ENCODE results near the gene APOL1. TPM values are rescaled to one million over a fixed set of nuclear protein-coding genes. Genes with fewer than 3 reads are reported as not detected.

Gene APOL1
- total and polyA plus RNA-seq, 10 of the 15 experiments (the other 5 are each of a cell fraction or from before 2014, with no cell fraction given), result 9.0 to 42.0 (median 17.6) TPM

GRCh38 chr22:36247955-36248354 is 5.0 kb upstream of the APOL1 start:
- DNase-seq (ENCODE audit: low read depth, low spot score), result no peak
- Histone ChIP-seq H2AFZ (ENCODE audit: control insufficient read depth, low read depth, low read length) (no peak overlapping the region), H3K79me2 (ENCODE audit: control insufficient read depth, insufficient read depth, low read length) (peaks cover 5% of the 10 kb centered on the region), H3K36me3 (ENCODE audit: control insufficient read depth in 2 of 2, insufficient read depth in 2 of 2, low read length in 1 of 2) (no peaks in the 10 kb centered on the region), H3K9me3 (replicated peaks; ENCODE audit: control insufficient read depth, insufficient read depth, low read length) (no peaks in the 10 kb centered on the region), H3K27me3 (replicated peaks in 1 of 2; ENCODE audit: control insufficient read depth in 2 of 2, insufficient read depth in 2 of 2, low read length in 1 of 2) (no peaks in the 10 kb centered on the region), H3K4me1 (ENCODE audit: control insufficient read depth, insufficient read depth, low read length) (peaks cover 30% of the 10 kb centered on the region), H3K27ac (ENCODE audit: control insufficient read depth, insufficient read depth) (no peak overlapping the region), H3K4me3 (no peak overlapping the region), H3K4me2 (ENCODE audit: control insufficient read depth, insufficient read depth) (no peak overlapping the region), H4K20me1 (ENCODE audit: control insufficient read depth, insufficient read depth) (no peaks in the 10 kb centered on the region), H3K9ac (ENCODE audit: control insufficient read depth, insufficient read depth, low read length) (no peak overlapping the region)
- ChIA-PET RAD21 (ENCODE audit: unreplicated experiment) (interaction anchor here (12.0 kb wide), 1 partner anchor 9 kb away, joined by 100 read pairs; the partner anchor contains the start of gene APOL2), CTCF (interaction anchor here (13.2 kb wide), 1 partner anchor 8 kb away, joined by 153 read pairs; the partner anchor contains the start of gene APOL2), POLR2A (interaction anchor here (0.7 to 1.5 kb wide), 2 partner anchors 9 to 195 kb away, joined by 3 to 5 read pairs; partner anchors contain the start of gene APOL2), SMC1A (ENCODE audit: uncharacterized antibody, unreplicated experiment) (interaction anchor here (9.8 kb wide), 1 partner anchor 11 kb away, joined by 165 read pairs; the partner anchor contains the start of gene APOL2)
- intact Hi-C loops (cut with micrococcal nuclease; ENCODE audit: unreplicated experiment), result no loop called here
- FAIRE-seq, result no peak
- no TSS peak for BruUV-seq (replicated peaks)
- no peak for TF ChIP-seq ELK1 (IDR thresholded peaks at IDR 0.05; ENCODE audit: low read depth, low read length)
- TF ChIP-seq NR2C2 (IDR thresholded peaks at IDR 0.05; ENCODE audit: borderline replicate concordance, control insufficient read depth, insufficient read length, low read depth), result no peak
- TF ChIP-seq ZBTB11 (CRISPR knock-in tag; IDR thresholded peaks at IDR 0.05), result no peak
- no peak for TF ChIP-seq E2F4 (IDR thresholded peaks at IDR 0.05; ENCODE audit: low read depth, low read length)
- no peak for TF ChIP-seq RAD51 (IDR thresholded peaks at IDR 0.05)
- TF ChIP-seq JUNB (IDR thresholded peaks at IDR 0.05), result no peak
- TF ChIP-seq BCL3 (IDR thresholded peaks at IDR 0.05; ENCODE audit: borderline replicate concordance, insufficient read depth, low read depth, low read length, poor library complexity, severe bottlenecking), result no peak
- TF ChIP-seq MYB (IDR thresholded peaks at IDR 0.05; ENCODE audit: borderline replicate concordance, low read depth, low read length), result no peak
- TF ChIP-seq SRF (IDR thresholded peaks at IDR 0.05; ENCODE audit: low read depth in 2 of 2, low read length in 2 of 2), result no peak
- TF ChIP-seq CHD4 (IDR thresholded peaks at IDR 0.05), result no peak
- TF ChIP-seq SREBF2 (IDR thresholded peaks at IDR 0.05; ENCODE audit: low read length), result no peak
- TF ChIP-seq PKNOX1 (IDR thresholded peaks at IDR 0.05), result no peak
- TF ChIP-seq BHLHE40 (IDR thresholded peaks at IDR 0.05; ENCODE audit: borderline replicate concordance in 1 of 2, low read depth in 2 of 2, low read length in 1 of 2), result no peak
- no peak for TF ChIP-seq ZNF24 (IDR thresholded peaks at IDR 0.05)
- no peak for TF ChIP-seq CBX3 (IDR thresholded peaks at IDR 0.05; ENCODE audit: borderline replicate concordance, low read depth)
- 69% methylated on average over 5 of the region's 5 CpGs for WGBS (ENCODE audit: insufficient coverage, insufficient replicate concordance, low lambda C conversion rate, missing lambda C conversion rate)
- no peak for ATAC-seq
- in situ Hi-C loops (cut with MboI), result no loop called here
